Left cardiac atrium (tissue), 4 donors: ENCODE measurements around the gene ABCB11. TPM values are rescaled to one million over a fixed set of nuclear protein-coding genes. Genes with fewer than 3 reads are reported as not detected.
"Not testable (repeated sequence)": the region's sequence is repeated elsewhere in the genome, so short reads cannot be mapped to it uniquely, and the experiment has no call there.

Source experiments
- ATAC-seq, 2 donors: fragments of 200-7000 bp; cut with Tn5 transposase; one replicate each; pipeline ENCODE4 v1.9.1; 2020; ENCODE audit warnings: mild to moderate bottlenecking in 2 of 2, moderate library complexity in 2 of 2
- DNase-seq: peaks from one replicate; pipeline ENCODE4 v3.0.0-alpha.2; 2020
- intact Hi-C, 2 donors: fragments of 100-400 bp; cut with DNase I; formaldehyde crosslinking; loops; one replicate each; pipeline versions ENCODE4 v1.14.1 to v1.15.1; 2022 to 2023
- long read RNA-seq: library from polyadenylated mRNA; unstranded; transcript quantifications from one replicate; pipeline ENCODE4 v2.0.0, GENCODE V29; 2021
- total RNA-seq, 2 donors: library from RNA; stranded (reverse); fragmentation: NEBNext Ultra II Directional; extraction: Animal tissue kit (Norgen Biotek cat#: 25700); gene quantifications; one replicate each; pipeline ENCODE4 v1.2.1, GENCODE V29; 2021
- donor health status: DM: no; HTN: yes; CAD: no.
- donor health status: DM: no; HTN: yes; CAD: no; lungs with severe emphysema.
- donor health status: DM: yes; HTN: yes; CAD: no.
- donor health status: Dilated cardiomyopathy.

The ABCB11 gene
- 1 to 10 TPM in 1 of 2 donors, under 1 TPM in 1; 0.37 to 1.1 TPM for total RNA-seq
- long read RNA-seq: 0 reads

DNA sequence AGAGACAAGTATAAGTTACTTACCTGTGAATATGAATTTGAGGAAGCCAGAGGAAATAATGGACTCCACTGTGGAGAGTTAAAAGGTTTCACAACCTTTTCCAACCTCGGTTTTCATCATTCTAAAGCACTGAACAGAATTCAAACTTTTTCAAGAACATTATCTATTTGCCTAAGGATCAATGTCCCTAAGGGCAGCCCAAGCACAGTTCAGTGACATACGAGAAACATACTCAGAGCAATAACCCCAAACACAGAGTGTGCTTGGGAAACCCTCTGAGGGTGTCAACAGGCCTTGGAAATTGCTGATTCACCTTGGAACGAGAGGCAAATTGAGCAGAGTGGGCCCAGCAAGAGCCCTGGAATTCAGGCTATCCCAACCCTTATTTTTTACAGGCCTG is at the start of gene ABCB11:
ABCB11 (minus strand) TSS at position 123 of the 400 bp plus-strand sequence. CDS start 13,199 bp downstream, outside the sequence.
- DNase-seq (no peak), ATAC-seq (peak in 1 of 2 donors; percentile 19)
- intact Hi-C loops: no loop called here

GRCh38 chr2:169080250-169081069 is 49.3 kb upstream of the ABCB11 start:
- no peak for DNase-seq
- intact Hi-C loops: no loop called here
- peak in 1 of 2 donors; percentile 84 for ATAC-seq

DNA sequence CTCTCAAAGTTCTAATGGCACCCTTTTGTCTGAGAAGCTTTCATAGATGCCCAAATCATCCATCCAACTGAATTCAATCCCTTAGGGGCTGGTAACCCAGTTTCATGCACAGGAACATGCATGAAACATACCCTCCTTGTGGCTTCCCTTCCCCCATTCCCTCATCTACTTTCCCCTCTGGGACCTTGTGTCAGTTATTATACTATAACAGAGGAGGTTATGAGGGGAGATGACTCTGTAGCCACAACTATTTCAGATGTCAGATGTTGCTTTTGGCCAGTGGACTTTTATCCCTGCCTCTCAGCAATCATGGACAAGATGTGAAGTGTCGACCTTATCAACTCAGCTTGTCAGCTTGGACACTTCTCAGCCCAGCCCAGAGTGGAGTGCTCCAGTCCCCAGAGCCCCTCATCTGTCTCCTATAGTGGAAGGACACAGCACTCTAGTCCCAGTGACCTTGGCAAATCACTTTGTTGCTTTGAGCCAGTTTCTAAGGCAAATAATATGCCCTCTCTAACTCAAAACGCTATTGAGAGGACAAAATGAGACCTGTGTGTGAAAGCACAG is 46.6 kb upstream of the ABCB11 start:
- DNase-seq: peak; percentile 31
- ATAC-seq: peak; percentile 88 to 92
- intact Hi-C loops: no loop called here

GRCh38 chr2:169073963-169074751 is 43.0 kb upstream of the ABCB11 start:
- no peak for DNase-seq
- intact Hi-C loops: loop anchor here in 1 of 2 donors (5.0 kb wide), 1 partner anchor 62 kb away; no protein-coding TSS in a partner anchor
- ATAC-seq: peak in 1 of 2 donors; percentile 21

- ATAC-seq (no peak), DNase-seq (no peak)
- intact Hi-C loops: loop anchor here in 1 of 2 donors (5.0 kb wide), 1 partner anchor 61 kb away; no protein-coding TSS in a partner anchor
These were observed 42.3 kb upstream of the ABCB11 start for GRCh38 chr2:169073211-169073962.

GRCh38 chr2:169072163-169072925 is 41.2 kb upstream of the ABCB11 start:
- intact Hi-C loops: loop anchor here in 1 of 2 donors (5.0 kb wide), 1 partner anchor 60 kb away; no protein-coding TSS in a partner anchor
- no peak for DNase-seq
- peak; percentile 41 to 65 for ATAC-seq

DNA sequence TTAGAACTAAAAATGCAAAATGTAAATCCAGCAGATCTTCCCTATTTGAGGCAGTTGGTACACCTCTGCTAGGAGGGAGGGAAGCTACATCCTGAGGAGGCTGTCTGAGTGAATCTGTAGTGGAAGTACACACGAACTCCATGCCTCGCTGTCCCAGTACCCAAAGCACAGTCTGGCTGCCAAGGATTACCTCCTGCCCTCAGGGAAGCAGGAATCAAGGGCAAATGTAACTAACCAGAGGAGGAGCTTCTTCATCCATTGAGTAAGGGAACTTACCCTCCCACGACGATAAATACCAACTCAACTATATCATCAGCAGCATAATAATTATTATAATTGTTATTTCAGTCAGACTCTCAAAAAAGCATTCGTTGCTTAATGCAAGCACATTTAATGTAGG is 40.3 kb upstream of the ABCB11 start:
- ATAC-seq (no peak), DNase-seq (no peak)
- intact Hi-C loops: loop anchor here in 1 of 2 donors (5.0 kb wide), 1 partner anchor 59 kb away; no protein-coding TSS in a partner anchor

DNA sequence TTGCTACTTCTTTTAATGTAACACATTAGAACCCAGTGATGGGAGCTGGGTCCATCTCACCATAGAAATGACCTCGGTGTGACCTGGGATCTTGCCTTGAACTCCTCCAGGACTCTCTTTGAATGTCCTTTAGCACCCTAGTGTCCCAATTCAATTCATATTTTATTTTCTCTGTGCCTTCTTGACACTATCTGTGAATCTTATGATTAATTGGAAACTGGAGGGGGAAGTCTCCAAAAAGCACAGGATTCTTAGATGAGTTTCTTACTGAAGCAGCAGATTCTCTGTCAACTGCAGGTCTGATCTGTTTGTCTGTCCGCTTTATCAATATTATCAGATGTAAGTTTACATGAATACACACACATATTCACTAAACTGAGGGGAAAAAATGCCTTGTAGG is 38.7 kb upstream of the ABCB11 start:
- intact Hi-C loops: loop anchor here in 1 of 2 donors (5.0 kb wide), 1 partner anchor 58 kb away; no protein-coding TSS in a partner anchor
- no peak for DNase-seq
- ATAC-seq: no peak

DNA sequence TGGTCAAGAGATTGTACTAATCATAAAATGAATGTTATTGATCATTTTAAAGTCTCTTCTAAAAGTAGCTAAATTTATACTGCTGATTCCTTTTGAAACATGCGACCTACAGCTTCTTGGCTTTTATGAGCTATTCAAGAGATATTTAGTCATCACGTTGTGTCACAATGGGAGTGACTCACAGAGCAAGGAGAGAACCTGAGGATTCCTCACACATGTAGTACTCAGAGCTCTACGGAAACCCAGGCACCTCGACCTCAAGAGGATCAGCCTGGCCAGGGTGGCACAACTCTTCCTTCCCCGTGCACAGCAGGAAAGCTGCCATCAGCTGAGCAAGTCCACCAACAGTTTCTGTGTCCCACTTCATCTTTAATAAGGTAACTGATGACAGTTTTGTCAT is 38.2 kb upstream of the ABCB11 start, which contains the start of gene DHRS9:
DHRS9 (plus strand) TSS at position 223 of the 400 bp plus-strand sequence. CDS start 12,019 bp downstream, outside the sequence.
- DNase-seq (no peak), ATAC-seq (peak in 1 of 2 donors; percentile 55)
- intact Hi-C loops: no loop called here

DNA sequence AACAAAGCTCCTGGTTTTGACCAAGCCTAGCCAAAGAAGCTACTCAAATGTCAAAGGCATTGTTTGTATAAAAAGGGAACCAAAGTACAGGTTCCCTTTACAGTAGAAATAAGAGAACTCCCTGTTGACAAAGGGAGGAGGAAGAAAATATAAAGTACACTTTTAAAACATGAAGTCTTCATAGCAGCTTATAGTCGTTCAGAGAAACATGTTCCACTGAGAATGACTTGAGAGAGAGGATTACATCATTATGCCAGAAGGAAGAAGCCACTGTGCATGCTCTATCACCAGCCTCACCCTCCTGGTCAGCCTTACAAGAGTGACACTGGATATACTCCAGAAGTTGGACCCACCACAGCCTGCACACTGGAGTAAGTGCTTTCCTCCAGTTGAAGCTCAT is 35.8 kb upstream of the ABCB11 start:
- DNase-seq: no peak
- ATAC-seq: no peak
- intact Hi-C loops: no loop called here

- DNase-seq (no peak), ATAC-seq (no peak)
- intact Hi-C loops: no loop called here
These were observed 34.9 kb upstream of the ABCB11 start for GRCh38 chr2:169065864-169066517.

- ATAC-seq (no peak), DNase-seq (no peak)
- intact Hi-C loops: no loop called here
These were observed 34.3 kb upstream of the ABCB11 start for GRCh38 chr2:169065422-169065821.

GRCh38 chr2:169064199-169064598 is 33.1 kb upstream of the ABCB11 start:
- ATAC-seq, DNase-seq, intact Hi-C loops: not testable (repeated sequence)

DNA sequence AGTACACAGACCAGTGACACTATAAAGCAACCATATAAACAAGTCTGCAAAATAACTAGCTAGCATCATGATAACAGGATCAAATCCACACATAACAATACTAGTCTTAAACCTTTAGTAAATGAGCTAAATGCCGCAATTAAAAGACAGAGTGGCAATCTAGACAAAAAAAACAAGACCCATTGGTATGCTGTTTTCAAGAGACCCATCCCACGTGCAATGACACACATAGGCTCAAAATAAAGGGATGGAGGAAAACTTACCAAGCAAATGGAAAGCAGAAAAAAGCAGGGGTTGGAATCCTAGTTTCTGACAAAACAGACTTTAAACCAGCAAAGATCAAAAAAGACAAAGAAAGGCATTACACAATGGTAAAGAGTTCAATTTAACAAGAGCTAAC is 23.5 kb upstream of the ABCB11 start:
- intact Hi-C loops, DNase-seq, ATAC-seq: not testable (repeated sequence)

- intact Hi-C loops: no loop called here
- ATAC-seq (no peak), DNase-seq (no peak)
These were observed 19.5 kb upstream of the ABCB11 start for GRCh38 chr2:169050476-169051240.

GRCh38 chr2:169049142-169049541 is 18.0 kb upstream of the ABCB11 start:
- DNase-seq (no peak), ATAC-seq (no peak)
- intact Hi-C loops: no loop called here
